IMR-90 (cell line): ENCODE measurements around the gene KCNK7. TPM values are rescaled to one million over a fixed set of nuclear protein-coding genes. Genes with fewer than 3 reads are reported as not detected.
A peak's percentile ranks its signal among the peaks of the same experiment; 100 is the strongest.

Experiments
- ATAC-seq: fragments of 200-7000 bp; cut with Tn5 transposase; 2 replicates; pipeline ENCODE4 v1.9.1; 2020; ENCODE audit warnings: low read depth, mild to moderate bottlenecking, moderate library complexity
- BruUV-seq: library from RNA; stranded (reverse); fragments of 400-500 nt; replicated peaks from 2 replicates; lab custom pipeline; 2021; lab: Mats Ljungman, UMichigan
- CTCF ChIA-PET: fragments of 300-600 bp; formaldehyde crosslinking; extraction: SDS; loops from one replicate; lab custom pipeline; 2021; ENCODE audit warnings: antibody characterized with exemption; lab: Yijun Ruan, JAX
- POLR2A ChIA-PET: fragments of 300-600 bp; sonication (Branson Sonifier 250); formaldehyde crosslinking; loops from one replicate; lab custom pipeline; 2022; ENCODE audit warnings: antibody characterized with exemption; ENCODE audit not compliant: unreplicated experiment; lab: Charles Lee
- DNase-seq: peaks from one replicate; pipeline ENCODE4 v3.0.0; 2013
- H2AFZ ChIP-seq: replicated peaks from 2 replicates; pipeline ENCODE3; 2013; ENCODE audit warnings: low read length, mild to moderate bottlenecking; ENCODE audit not compliant: poor library complexity
- H2AK5ac ChIP-seq: 2 replicates; pipeline ENCODE4 v1.6.1; 2013; ENCODE audit warnings: low read depth, low read length, inconsistent platforms
- H2AK9ac ChIP-seq: replicated peaks from 2 replicates; pipeline ENCODE3; 2013; ENCODE audit warnings: mild to moderate bottlenecking, low read depth, low read length, moderate library complexity; ENCODE audit not compliant: poor library complexity
- H2BK120ac ChIP-seq: 2 replicates; pipeline ENCODE4 v1.6.1; 2013; ENCODE audit warnings: low read depth, low read length, inconsistent platforms
- H2BK15ac ChIP-seq: 3 replicates; pipeline ENCODE4 v1.6.1; 2013; ENCODE audit warnings: low read depth, low read length, inconsistent platforms
- H2BK20ac ChIP-seq: 2 replicates; pipeline ENCODE4 v1.6.1; 2013; ENCODE audit warnings: low read depth, mild to moderate bottlenecking, inconsistent platforms, low read length, moderate library complexity
- H2BK5ac ChIP-seq: 2 replicates; pipeline ENCODE4 v1.6.1; 2013; ENCODE audit warnings: mild to moderate bottlenecking, low read depth, low read length, inconsistent platforms; ENCODE audit not compliant: poor library complexity, severe bottlenecking
- H3K14ac ChIP-seq: replicated peaks from 2 replicates; pipeline ENCODE4 v1.6.1; 2013; ENCODE audit warnings: low read depth, low read length, inconsistent platforms
- H3K18ac ChIP-seq: 2 replicates; pipeline ENCODE4 v1.6.1; 2013; ENCODE audit warnings: low read depth, low read length, control low read depth
- H3K23ac ChIP-seq: 2 replicates; pipeline ENCODE4 v1.6.1; 2013; ENCODE audit warnings: low read depth, low read length, inconsistent platforms
- H3K27ac ChIP-seq: 2 replicates; pipeline ENCODE4 v1.5.1; 2013; ENCODE audit warnings: mild to moderate bottlenecking, control low read depth, low read length; ENCODE audit not compliant: insufficient read depth
- H3K27me3 ChIP-seq: 2 replicates; pipeline ENCODE4 v1.6.1; 2013; ENCODE audit warnings: low read length; ENCODE audit not compliant: control insufficient read depth, insufficient read depth
- H3K36me3 ChIP-seq: 2 replicates; pipeline ENCODE4 v1.6.1; 2013; ENCODE audit warnings: low read length, mixed read lengths; ENCODE audit not compliant: control insufficient read depth, insufficient read depth
- H3K4ac ChIP-seq: 2 replicates; pipeline ENCODE4 v1.6.1; 2013; ENCODE audit warnings: low read depth, low read length, inconsistent platforms
- H3K4me1 ChIP-seq: 2 replicates; pipeline ENCODE4 v1.6.1; 2013; ENCODE audit warnings: low read length, mixed read lengths; ENCODE audit not compliant: control insufficient read depth, insufficient read depth
- H3K4me2 ChIP-seq: 2 replicates; pipeline ENCODE4 v1.6.1; 2013; ENCODE audit warnings: low read depth, mild to moderate bottlenecking, control low read depth, low read length, moderate library complexity
- H3K4me3 ChIP-seq: 2 replicates; pipeline ENCODE4 v1.5.1; 2013; ENCODE audit warnings: low read depth, mild to moderate bottlenecking, control low read depth, low read length, moderate library complexity; ENCODE audit not compliant: insufficient read depth
- H3K56ac ChIP-seq: 2 replicates; pipeline ENCODE4 v1.6.1; 2013; ENCODE audit warnings: low read length, inconsistent platforms; ENCODE audit not compliant: insufficient read depth; ENCODE audit errors: extremely low read depth
- H3K79me1 ChIP-seq, 2 experiments: 2 replicates each; pipeline ENCODE4 v1.6.1; 2013; ENCODE audit warnings: low read length in 2 of 2, inconsistent platforms in 1 of 2, low read depth in 1 of 2
- H3K9ac ChIP-seq: 2 replicates; pipeline ENCODE4 v1.6.1; 2013; ENCODE audit warnings: low read depth, low read length, control low read depth
- H3K9me1 ChIP-seq: 2 replicates; pipeline ENCODE4 v1.6.1; 2013; ENCODE audit warnings: low read length, inconsistent platforms; ENCODE audit not compliant: insufficient read depth
- H3K9me3 ChIP-seq: 2 replicates; pipeline ENCODE4 v1.6.1; 2013; ENCODE audit warnings: low read length; ENCODE audit not compliant: control insufficient read depth, insufficient read depth
- H4K20me1 ChIP-seq: 2 replicates; pipeline ENCODE4 v1.6.1; 2013; ENCODE audit warnings: low read length, inconsistent platforms; ENCODE audit not compliant: insufficient read depth
- H4K5ac ChIP-seq: 2 replicates; pipeline ENCODE4 v1.6.1; 2013; ENCODE audit warnings: mild to moderate bottlenecking, low read depth, low read length, control low read depth
- H4K8ac ChIP-seq, 2 experiments: 2 replicates each; pipeline ENCODE4 v1.6.1; 2013; ENCODE audit warnings: low read depth in 2 of 2, low read length in 2 of 2, control low read depth in 1 of 2, inconsistent platforms in 1 of 2
- H4K91ac ChIP-seq: 2 replicates; pipeline ENCODE4 v1.6.1; 2013; ENCODE audit warnings: low read depth, low read length, inconsistent platforms; ENCODE audit not compliant: insufficient read depth
- BHLHE40 ChIP-seq: fragments of 150-350 bp; IDR thresholded peaks from 2 replicates; pipeline ENCODE4 v1.6.1; 2016; ENCODE audit warnings: mild to moderate bottlenecking, low read depth, low read length
- CEBPB ChIP-seq: IDR thresholded peaks from 2 replicates; pipeline ENCODE4 v1.6.1; 2012; ENCODE audit warnings: low read depth, low read length, improper control_type of control experiment
- CHD1 ChIP-seq: IDR thresholded peaks from 2 replicates; pipeline ENCODE4 v1.6.1; 2012; ENCODE audit warnings: low read depth, low read length, improper control_type of control experiment
- FOS ChIP-seq: fragments of 150-350 bp; IDR thresholded peaks from 2 replicates; pipeline ENCODE4 v1.6.1; 2016; ENCODE audit warnings: low read depth, low read length
- MAFK ChIP-seq: IDR thresholded peaks from 2 replicates; pipeline ENCODE4 v1.6.1; 2012; ENCODE audit warnings: low read depth, low read length, improper control_type of control experiment
- MAZ ChIP-seq: IDR thresholded peaks from 2 replicates; pipeline ENCODE4 v1.6.1; 2012; ENCODE audit warnings: low read depth, mild to moderate bottlenecking, low read length, improper control_type of control experiment, moderate library complexity, borderline replicate concordance
- MXI1 ChIP-seq: IDR thresholded peaks from 2 replicates; pipeline ENCODE4 v1.6.1; 2012; ENCODE audit warnings: low read depth, mild to moderate bottlenecking, low read length, moderate library complexity, borderline replicate concordance
- NFE2L2 ChIP-seq: fragments of 150-350 bp; IDR thresholded peaks from 2 replicates; pipeline ENCODE4 v1.6.1; 2016; ENCODE audit warnings: low read depth, mild to moderate bottlenecking, low read length
- POLR2A ChIP-seq: IDR thresholded peaks from 2 replicates; pipeline ENCODE4 v1.6.1; 2012; ENCODE audit warnings: mild to moderate bottlenecking, low read depth, low read length
- RAD21 ChIP-seq: IDR thresholded peaks from 2 replicates; pipeline ENCODE4 v1.6.1; 2012; ENCODE audit warnings: low read length, improper control_type of control experiment
- RCOR1 ChIP-seq: IDR thresholded peaks from 2 replicates; pipeline ENCODE4 v1.6.1; 2012; ENCODE audit warnings: mild to moderate bottlenecking, low read length, improper control_type of control experiment; ENCODE audit not compliant: insufficient replicate concordance
- RFX5 ChIP-seq: IDR thresholded peaks from 2 replicates; pipeline ENCODE4 v1.8.0; 2012; ENCODE audit warnings: low read depth, mild to moderate bottlenecking, low read length, moderate library complexity
- SMC3 ChIP-seq: fragments of 150-350 bp; IDR thresholded peaks from 2 replicates; pipeline ENCODE4 v1.6.1; 2016; ENCODE audit warnings: low read depth, mild to moderate bottlenecking, antibody characterized with exemption, low read length, moderate library complexity
- WGBS, 2 experiments: methylation state at CpG; one replicate each; pipeline versions ENCODE4 v1.1.5 to v1.1.7; 2013; ENCODE audit warnings: missing lambda C conversion rate in 2 of 2; ENCODE audit not compliant: insufficient read length in 1 of 2; ENCODE audit errors: extremely low coverage in 2 of 2; 5-methylcytosine and 5-hydroxymethylcytosine counted together
- dilution Hi-C: fragments of 300-500 bp; cut with HindIII; formaldehyde crosslinking; loops from one replicate; pipeline ENCODE4 v1.14.3; 2018; ENCODE audit warnings: low sequenced_read_pairs; ENCODE audit not compliant: unreplicated experiment
- in situ Hi-C: fragments of 300-500 bp; cut with MboI; formaldehyde crosslinking; loops from 3 replicates; pipeline ENCODE4 v1.14.3; 2019; ENCODE audit warnings: low sequenced_read_pairs, inconsistent platforms, mixed read lengths
- intact Hi-C: fragments of 100-400 bp; cut with micrococcal nuclease; formaldehyde crosslinking; loops from 2 replicates; pipeline ENCODE4 v1.10.0; 2022
- polyA plus RNA-seq, 3 experiments: library from polyadenylated mRNA; depleted of rRNA; stranded (reverse); fragments of >200 nt; gene quantifications; 2 replicates each; pipeline ENCODE4 v1.2.3, GENCODE V29; 2012; ENCODE audit warnings: low replicate concordance in 1 of 3
- total RNA-seq: library from RNA; depleted of rRNA; stranded (reverse); fragments of >200 nt; gene quantifications from 2 replicates; pipeline ENCODE4 v1.2.3, GENCODE V29; 2012
- TF ChIP-seq, protein P1 (sequence below): conservative IDR thresholded peaks from 2 replicates; pipeline ENCODE4 v1.5.1; 2012; ENCODE audit warnings: mild to moderate bottlenecking, low read depth, low read length, improper control_type of control experiment
- TF ChIP-seq, protein P2 (sequence below): fragments of 150-350 bp; IDR thresholded peaks from 2 replicates; pipeline ENCODE4 v1.6.1; 2017; ENCODE audit warnings: mild to moderate bottlenecking, antibody characterized with exemption, low read length, low read depth

Gene KCNK7
- total and polyA plus RNA-seq, 2 of the 4 experiments (the other 2 are of a cell fraction): 0.09 TPM; not detected in 1

- TF ChIP-seq MAFK: no peak
- no peak for TF ChIP-seq FOS
Observed at GRCh38 chr11:65613091-65613928, 17.7 kb upstream of the KCNK7 start (continued).

DNA sequence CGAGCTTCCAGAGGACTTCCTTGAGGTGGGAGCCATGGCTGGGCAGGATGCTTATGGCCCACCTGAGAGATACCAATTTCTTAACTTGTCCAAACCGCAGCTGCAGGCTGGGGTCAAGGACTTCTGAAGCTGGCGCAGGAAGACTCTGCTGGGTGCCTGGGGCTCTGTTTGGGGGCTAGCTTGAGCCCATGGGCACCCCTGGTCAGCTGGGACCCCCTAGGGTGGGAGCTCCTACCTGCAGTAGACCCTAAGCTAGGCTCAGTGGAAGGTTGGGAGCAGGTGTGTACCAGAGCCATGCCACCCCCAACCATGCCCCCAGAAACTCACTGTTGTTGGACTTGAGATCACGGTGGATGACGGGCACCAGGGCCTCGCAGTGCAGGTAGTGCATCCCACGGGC is 17.1 kb upstream of the KCNK7 start:
- no peak overlapping the region for H3K14ac ChIP-seq
- peaks cover 15% of the 10 kb centered on the region for H3K36me3 ChIP-seq
- intact Hi-C loops: no loop called here
- no peak overlapping the region for H3K4ac ChIP-seq
- dilution Hi-C loops: no loop called here
- peaks cover 9 to 78% of the 10 kb centered on the region in 2 experiments for H3K79me1 ChIP-seq
- no peak overlapping the region for H2BK120ac ChIP-seq
- ChIA-PET POLR2A (no interaction called here), CTCF (no interaction called here)
- in situ Hi-C loops: no loop called here
- H3K27me3 ChIP-seq: no peaks in the 10 kb centered on the region
- H3K9me1 ChIP-seq: 0 out of 2 replicates have a peak, but pooled peaks cover 14% of the 10 kb centered on the region
- no peaks in the 10 kb centered on the region for H3K9me3 ChIP-seq
- H3K4me2 ChIP-seq: peak overlapping the region; percentile 39
- 86% methylated on average over 1 of the region's 7 CpGs; no CpG with 5 or more reads in 1 of the 2 experiments for WGBS, 2 experiments
- H3K56ac ChIP-seq: no peak overlapping the region
- H3K27ac ChIP-seq: no peak overlapping the region; the same call in 1 of the 2 replicates
- H2AFZ ChIP-seq: peak overlapping the region; percentile 29
- DNase-seq: no peak
- BruUV-seq: no TSS peak
- no peak overlapping the region for H3K4me3 ChIP-seq
- H2AK5ac ChIP-seq: peak overlapping the region; percentile 86
- no peak overlapping the region for H3K23ac ChIP-seq
- H2BK5ac ChIP-seq: no peak overlapping the region
- H2AK9ac ChIP-seq: peak overlapping the region; percentile 100
- peak overlapping the region in 1 of 2 experiments; percentile 11; a peak in 1 of 4 replicates for H4K8ac ChIP-seq
- no peak for TF ChIP-seq MAZ
- TF ChIP-seq, protein P1, sequence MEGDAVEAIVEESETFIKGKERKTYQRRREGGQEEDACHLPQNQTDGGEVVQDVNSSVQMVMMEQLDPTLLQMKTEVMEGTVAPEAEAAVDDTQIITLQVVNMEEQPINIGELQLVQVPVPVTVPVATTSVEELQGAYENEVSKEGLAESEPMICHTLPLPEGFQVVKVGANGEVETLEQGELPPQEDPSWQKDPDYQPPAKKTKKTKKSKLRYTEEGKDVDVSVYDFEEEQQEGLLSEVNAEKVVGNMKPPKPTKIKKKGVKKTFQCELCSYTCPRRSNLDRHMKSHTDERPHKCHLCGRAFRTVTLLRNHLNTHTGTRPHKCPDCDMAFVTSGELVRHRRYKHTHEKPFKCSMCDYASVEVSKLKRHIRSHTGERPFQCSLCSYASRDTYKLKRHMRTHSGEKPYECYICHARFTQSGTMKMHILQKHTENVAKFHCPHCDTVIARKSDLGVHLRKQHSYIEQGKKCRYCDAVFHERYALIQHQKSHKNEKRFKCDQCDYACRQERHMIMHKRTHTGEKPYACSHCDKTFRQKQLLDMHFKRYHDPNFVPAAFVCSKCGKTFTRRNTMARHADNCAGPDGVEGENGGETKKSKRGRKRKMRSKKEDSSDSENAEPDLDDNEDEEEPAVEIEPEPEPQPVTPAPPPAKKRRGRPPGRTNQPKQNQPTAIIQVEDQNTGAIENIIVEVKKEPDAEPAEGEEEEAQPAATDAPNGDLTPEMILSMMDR: no peak
- TF ChIP-seq BHLHE40: no peak
- TF ChIP-seq, protein P2, sequence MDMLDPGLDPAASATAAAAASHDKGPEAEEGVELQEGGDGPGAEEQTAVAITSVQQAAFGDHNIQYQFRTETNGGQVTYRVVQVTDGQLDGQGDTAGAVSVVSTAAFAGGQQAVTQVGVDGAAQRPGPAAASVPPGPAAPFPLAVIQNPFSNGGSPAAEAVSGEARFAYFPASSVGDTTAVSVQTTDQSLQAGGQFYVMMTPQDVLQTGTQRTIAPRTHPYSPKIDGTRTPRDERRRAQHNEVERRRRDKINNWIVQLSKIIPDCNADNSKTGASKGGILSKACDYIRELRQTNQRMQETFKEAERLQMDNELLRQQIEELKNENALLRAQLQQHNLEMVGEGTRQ: no peak
- TF ChIP-seq MXI1: no peak
- no peak for TF ChIP-seq SMC3
- no peak for TF ChIP-seq RCOR1
- no peak for TF ChIP-seq FOS
- no peak for TF ChIP-seq RFX5
- TF ChIP-seq NFE2L2: no peak
- TF ChIP-seq CEBPB: no peak
- no peak for TF ChIP-seq POLR2A
- TF ChIP-seq CHD1: no peak
- TF ChIP-seq RAD21: no peak
- ATAC-seq: no peak
- no peak overlapping the region; the same call in 1 of the 2 replicates for H3K9ac ChIP-seq
- peaks cover 41% of the 10 kb centered on the region for H4K20me1 ChIP-seq
- H2BK15ac ChIP-seq: no peak overlapping the region
- no peak overlapping the region for H2BK20ac ChIP-seq
- peaks cover 19% of the 10 kb centered on the region for H3K4me1 ChIP-seq
- no peak overlapping the region for H3K18ac ChIP-seq
- H4K91ac ChIP-seq: no peak overlapping the region
- H4K5ac ChIP-seq: no peak overlapping the region
